H9 (cell line): Measurements from ENCODE around the gene PDYN. TPM values are rescaled to one million over a fixed set of nuclear protein-coding genes. Genes with fewer than 3 reads are reported as not detected.

Experiments used
- DNase-seq: peaks from one replicate; pipeline ENCODE4 v3.0.0-alpha.2; 2017
- H2AFZ ChIP-seq: one replicate; pipeline ENCODE4 v1.6.1; 2013; ENCODE audit warnings: mild to moderate bottlenecking, low read length, control low read depth, moderate library complexity
- H2AK5ac ChIP-seq: 2 replicates; pipeline ENCODE4 v1.6.1; 2013; ENCODE audit warnings: low read length, control low read depth, mixed read lengths; ENCODE audit not compliant: insufficient read length
- H2BK120ac ChIP-seq: one replicate; pipeline ENCODE4 v1.6.1; 2013; ENCODE audit warnings: low read depth, mild to moderate bottlenecking, low read length, control low read depth, inconsistent platforms; ENCODE audit not compliant: poor library complexity, severe bottlenecking
- H2BK12ac ChIP-seq: 2 replicates; pipeline ENCODE4 v1.6.1; 2013; ENCODE audit warnings: low read length, control low read depth, mixed read lengths, low read depth; ENCODE audit not compliant: insufficient read length
- H2BK15ac ChIP-seq: 2 replicates; pipeline ENCODE4 v1.6.1; 2013; ENCODE audit warnings: low read depth, low read length, control low read depth
- H2BK20ac ChIP-seq: one replicate; pipeline ENCODE4 v1.6.1; 2013; ENCODE audit warnings: low read depth, mild to moderate bottlenecking, low read length, control low read depth, inconsistent platforms; ENCODE audit not compliant: poor library complexity, severe bottlenecking
- H2BK5ac ChIP-seq: 2 replicates; pipeline ENCODE4 v1.6.1; 2013; ENCODE audit warnings: low read length, control low read depth, mixed read lengths; ENCODE audit not compliant: insufficient read length
- H3K14ac ChIP-seq: 2 replicates; pipeline ENCODE4 v1.6.1; 2013; ENCODE audit warnings: low read length, control low read depth; ENCODE audit not compliant: insufficient read depth
- H3K18ac ChIP-seq: 2 replicates; pipeline ENCODE4 v1.6.1; 2013; ENCODE audit warnings: low read depth, mild to moderate bottlenecking, mixed read lengths, low read length, control low read depth; ENCODE audit not compliant: insufficient read length
- H3K23ac ChIP-seq: 2 replicates; pipeline ENCODE4 v1.6.1; 2013; ENCODE audit warnings: low read length, control low read depth, mixed read lengths, low read depth; ENCODE audit not compliant: insufficient read length
- H3K23me2 ChIP-seq: 2 replicates; pipeline ENCODE4 v1.6.1; 2013; ENCODE audit warnings: low read depth, mild to moderate bottlenecking, mixed read lengths, low read length, control low read depth; ENCODE audit not compliant: insufficient read length, poor library complexity, severe bottlenecking
- H3K27ac ChIP-seq: 2 replicates; pipeline ENCODE4 v1.5.1; 2013; ENCODE audit warnings: low read length, control low read depth, mixed read lengths, low read depth; ENCODE audit not compliant: insufficient read length
- H3K27me3 ChIP-seq: 2 replicates; pipeline ENCODE4 v1.6.1; 2013; ENCODE audit warnings: low read length, control low read depth, inconsistent platforms; ENCODE audit not compliant: insufficient read depth
- H3K4ac ChIP-seq: 2 replicates; pipeline ENCODE4 v1.6.1; 2013; ENCODE audit warnings: low read depth, mild to moderate bottlenecking, control low read depth, inconsistent platforms, low read length, moderate library complexity
- H3K4me1 ChIP-seq: 2 replicates; pipeline ENCODE4 v1.6.1; 2013; ENCODE audit warnings: low read length, control low read depth, inconsistent platforms; ENCODE audit not compliant: insufficient read depth
- H3K4me2 ChIP-seq: 2 replicates; pipeline ENCODE4 v1.6.1; 2013; ENCODE audit warnings: low read length, control low read depth, mixed read lengths; ENCODE audit not compliant: insufficient read length, insufficient read depth
- H3K56ac ChIP-seq: 2 replicates; pipeline ENCODE4 v1.6.1; 2013; ENCODE audit warnings: low read depth, mild to moderate bottlenecking, mixed read lengths, low read length, control low read depth; ENCODE audit not compliant: insufficient read length
- H3K79me1 ChIP-seq: 2 replicates; pipeline ENCODE4 v1.6.1; 2013; ENCODE audit warnings: low read depth, mild to moderate bottlenecking, moderate library complexity, low read length, control low read depth, inconsistent platforms; ENCODE audit not compliant: insufficient read depth, poor library complexity, severe bottlenecking
- H3K79me2 ChIP-seq: 2 replicates; pipeline ENCODE4 v1.6.1; 2013; ENCODE audit warnings: low read length, control low read depth, inconsistent platforms; ENCODE audit not compliant: insufficient read depth
- H3K9ac ChIP-seq: 2 replicates; pipeline ENCODE4 v1.6.1; 2013; ENCODE audit warnings: low read length, control low read depth, mixed read lengths; ENCODE audit not compliant: insufficient read length; ENCODE audit errors: extremely low read depth
- H3K9me3 ChIP-seq: one replicate; pipeline ENCODE4 v1.6.1; 2013; ENCODE audit warnings: low read depth, low read length, inconsistent platforms; ENCODE audit not compliant: control insufficient read depth
- H3T11ph ChIP-seq: one replicate; pipeline ENCODE4 v1.6.1; 2013; ENCODE audit warnings: mild to moderate bottlenecking, low read length, control low read depth, inconsistent platforms
- H4K20me1 ChIP-seq: one replicate; pipeline ENCODE4 v1.6.1; 2013; ENCODE audit not compliant: control insufficient read depth, insufficient read length, insufficient read depth
- H4K5ac ChIP-seq: 2 replicates; pipeline ENCODE4 v1.6.1; 2013; ENCODE audit warnings: low read depth, mild to moderate bottlenecking, mixed read lengths, low read length, control low read depth; ENCODE audit not compliant: insufficient read length
- H4K8ac ChIP-seq: replicated peaks from 2 replicates; pipeline ENCODE4 v1.6.1; 2013; ENCODE audit warnings: low read length, control low read depth, mixed read lengths, low read depth; ENCODE audit not compliant: insufficient read length
- H4K91ac ChIP-seq: 2 replicates; pipeline ENCODE4 v1.6.1; 2013; ENCODE audit warnings: low read depth, mild to moderate bottlenecking, moderate library complexity, mixed read lengths, low read length, control low read depth; ENCODE audit not compliant: insufficient read length
- H3K27ac Mint-ChIP-seq, 3 experiments: 2 replicates in 2 of 3; 3 replicates in 1 of 3; pipeline ENCODE4 v1.8.0; 2020 to 2021; ENCODE audit warnings: mixed read lengths in 3 of 3, mild to moderate bottlenecking in 1 of 3, moderate library complexity in 1 of 3
- H3K27me3 Mint-ChIP-seq: 2 replicates; pipeline ENCODE4 v1.8.0; 2021; ENCODE audit warnings: low read depth, mild to moderate bottlenecking, moderate library complexity, mixed read lengths
- H3K36me3 Mint-ChIP-seq, 3 experiments: 2 replicates in 2 of 3; 3 replicates in 1 of 3; pipeline ENCODE4 v1.8.0; 2020 to 2021; ENCODE audit warnings: low read depth in 3 of 3, mixed read lengths in 3 of 3; ENCODE audit not compliant: insufficient read depth in 1 of 3
- H3K4me1 Mint-ChIP-seq, 2 experiments: 2 replicates each; pipeline ENCODE4 v1.8.0; 2020; ENCODE audit warnings: mixed read lengths in 2 of 2
- H3K4me3 Mint-ChIP-seq, 2 experiments: 2 replicates in 1 of 2; 3 replicates in 1 of 2; pipeline ENCODE4 v1.8.0; 2020 to 2021; ENCODE audit warnings: mild to moderate bottlenecking in 2 of 2, mixed read lengths in 2 of 2, moderate library complexity in 1 of 2
- H3K9me3 Mint-ChIP-seq, 2 experiments: 2 replicates in 1 of 2; 3 replicates in 1 of 2; pipeline ENCODE4 v1.8.0; 2020; ENCODE audit warnings: mild to moderate bottlenecking in 2 of 2, mixed read lengths in 2 of 2, moderate library complexity in 1 of 2
- CTCF ChIP-seq: fragments of 200-600 bp; sonication (generic); conservative IDR thresholded peaks from 3 replicates; pipeline ENCODE4 v1.8.0; 2021; ENCODE audit warnings: antibody characterized with exemption, mild to moderate bottlenecking
- WGBS: extraction: QIAGEN DNeasy Blood & Tissue Kit; methylation state at CpG from one replicate; pipeline ENCODE4 v1.1.7; 2013; ENCODE audit warnings: missing lambda C conversion rate, low lambda C conversion rate, mixed read lengths; ENCODE audit not compliant: insufficient read length; ENCODE audit errors: extremely low coverage; 5-methylcytosine and 5-hydroxymethylcytosine counted together
- total RNA-seq: library from RNA; stranded (reverse); gene quantifications from 2 replicates; pipeline ENCODE4 v1.2.1, GENCODE V29; 2021

Gene PDYN
- total RNA-seq, 1 experiment from 2014 or later: 0.63 TPM

- Histone ChIP-seq H3K27ac (no peak overlapping the region), H3T11ph (no peak overlapping the region), H4K8ac (no peak overlapping the region), H2AFZ (no peak overlapping the region), H3K23ac (no peak overlapping the region), H2BK5ac (no peak overlapping the region), H3K4ac (no peak overlapping the region), H3K4me2 (no peak overlapping the region), H3K27me3 (no peaks in the 10 kb centered on the region; the same call in 1 of the 2 replicates), H3K79me2 (no peaks in the 10 kb centered on the region), H2BK12ac (no peak overlapping the region), H3K23me2 (peaks cover 9% of the 10 kb centered on the region), H3K4me1 (no peaks in the 10 kb centered on the region), H4K91ac (no peak overlapping the region), H2BK15ac (no peak overlapping the region), H2BK20ac (no peak overlapping the region), H2BK120ac (no peak overlapping the region), H3K18ac (no peak overlapping the region), H3K9ac (no peak overlapping the region), H3K56ac (no peak overlapping the region), H3K9me3 (no peaks in the 10 kb centered on the region), H4K20me1 (no peaks in the 10 kb centered on the region), H3K79me1 (no peaks in the 10 kb centered on the region), H3K14ac (no peak overlapping the region), H4K5ac (no peak overlapping the region), H2AK5ac (no peak overlapping the region)
- no peaks in the 10 kb centered on the region; a peak in 2 of 5 replicates for H3K9me3 Mint-ChIP-seq
- H3K36me3 Mint-ChIP-seq: peaks cover 0 to under 1% (median 0%) of the 10 kb centered on the region in 3 experiments; a peak in 2 of 7 replicates
- H3K4me1 Mint-ChIP-seq: peaks cover 19 to 30% of the 10 kb centered on the region in 2 experiments
- no peak overlapping the region for H3K27ac Mint-ChIP-seq
- no peak overlapping the region for H3K4me3 Mint-ChIP-seq
- H3K27me3 Mint-ChIP-seq: peaks cover 56% of the 10 kb centered on the region
- DNase-seq: no peak
- no CpG with 5 or more reads among the region's 8 CpGs for WGBS
- TF ChIP-seq CTCF: no peak
Observed at GRCh38 chr20:1943275-1944002, 50.4 kb downstream of the PDYN start.
